Osteoblast (primary cell): ENCODE measurements around the gene BCL11A. TPM values are rescaled to one million over a fixed set of nuclear protein-coding genes. Genes with fewer than 3 reads are reported as not detected.

Source experiments
- DNase-seq: peaks from one replicate; pipeline ENCODE4 v3.0.0; 2011; ENCODE audit warnings: low spot score, mixed read lengths; ENCODE audit not compliant: insufficient read length; ENCODE audit errors: missing footprints
- H2AFZ ChIP-seq: 2 replicates; pipeline ENCODE4 v1.6.0; 2011; ENCODE audit warnings: mild to moderate bottlenecking, low read length
- H3K27ac ChIP-seq: 2 replicates; pipeline ENCODE4 v1.5.1; 2011; ENCODE audit warnings: mild to moderate bottlenecking, low read depth, low read length, moderate library complexity
- H3K27me3 ChIP-seq: 2 replicates; pipeline ENCODE4 v1.6.0; 2012; ENCODE audit warnings: mild to moderate bottlenecking, control low read depth, inconsistent platforms, low read length, moderate library complexity; ENCODE audit not compliant: insufficient read depth
- H3K36me3 ChIP-seq: 2 replicates; pipeline ENCODE4 v1.5.1; 2011; ENCODE audit warnings: mild to moderate bottlenecking, low read length, control low read depth, moderate library complexity; ENCODE audit not compliant: insufficient read depth
- H3K4me1 ChIP-seq: 2 replicates; pipeline ENCODE4 v1.5.1; 2011; ENCODE audit warnings: mild to moderate bottlenecking, low read length, control low read depth, moderate library complexity; ENCODE audit not compliant: insufficient read depth
- H3K4me2 ChIP-seq: 2 replicates; pipeline ENCODE4 v1.6.0; 2011; ENCODE audit warnings: mild to moderate bottlenecking, low read length; ENCODE audit not compliant: insufficient read depth
- H3K4me3 ChIP-seq: fragments of 200-600 bp; sonication (generic); 3 replicates; pipeline ENCODE4 v1.5.1; 2012; ENCODE audit warnings: mild to moderate bottlenecking, low read length, inconsistent platforms; ENCODE audit not compliant: insufficient read depth
- H3K79me2 ChIP-seq: 2 replicates; pipeline ENCODE4 v1.6.0; 2012; ENCODE audit warnings: mild to moderate bottlenecking, low read length, control low read depth, inconsistent platforms; ENCODE audit not compliant: insufficient read depth
- H3K9me3 ChIP-seq: 2 replicates; pipeline ENCODE4 v1.5.1; 2011; ENCODE audit warnings: low read depth, low read length, control low read depth
- H4K20me1 ChIP-seq: 2 replicates; pipeline ENCODE4 v1.6.0; 2012; ENCODE audit warnings: mild to moderate bottlenecking, low read length, control low read depth; ENCODE audit not compliant: insufficient read depth
- total RNA-seq: library from RNA; depleted of rRNA; stranded (reverse); fragments of >200 nt; gene quantifications from 2 replicates; pipeline ENCODE4 v1.2.3, GENCODE V29; 2012
- TF ChIP-seq, protein P1 (sequence below): IDR thresholded peaks from 2 replicates; pipeline ENCODE4 v1.5.1; 2011; ENCODE audit warnings: mild to moderate bottlenecking, low read depth, low read length, moderate library complexity; ENCODE audit errors: extremely low read depth

Gene BCL11A
- total RNA-seq, 1 donor, result 1.4 TPM

DNA sequence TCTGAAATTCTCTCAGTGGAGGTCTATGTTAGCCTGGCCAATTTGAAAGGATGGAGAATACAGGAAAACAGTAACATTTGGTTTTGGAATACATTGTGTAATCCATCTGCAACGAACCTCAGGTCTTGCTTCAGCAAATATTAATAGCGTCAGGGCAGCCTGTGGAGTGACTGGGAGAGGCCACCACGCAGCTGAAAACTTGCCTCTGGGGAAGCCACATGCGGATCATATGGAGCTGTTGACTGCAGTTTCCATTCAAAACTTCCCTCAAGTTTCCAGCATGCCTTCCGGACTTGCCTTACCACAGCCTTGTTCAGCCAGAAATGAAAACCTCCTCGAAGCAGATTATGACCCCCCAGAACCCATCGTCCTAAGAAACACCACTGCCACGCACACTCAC lies 25.7 kb downstream of the BCL11A start:
- TF ChIP-seq, protein P1, sequence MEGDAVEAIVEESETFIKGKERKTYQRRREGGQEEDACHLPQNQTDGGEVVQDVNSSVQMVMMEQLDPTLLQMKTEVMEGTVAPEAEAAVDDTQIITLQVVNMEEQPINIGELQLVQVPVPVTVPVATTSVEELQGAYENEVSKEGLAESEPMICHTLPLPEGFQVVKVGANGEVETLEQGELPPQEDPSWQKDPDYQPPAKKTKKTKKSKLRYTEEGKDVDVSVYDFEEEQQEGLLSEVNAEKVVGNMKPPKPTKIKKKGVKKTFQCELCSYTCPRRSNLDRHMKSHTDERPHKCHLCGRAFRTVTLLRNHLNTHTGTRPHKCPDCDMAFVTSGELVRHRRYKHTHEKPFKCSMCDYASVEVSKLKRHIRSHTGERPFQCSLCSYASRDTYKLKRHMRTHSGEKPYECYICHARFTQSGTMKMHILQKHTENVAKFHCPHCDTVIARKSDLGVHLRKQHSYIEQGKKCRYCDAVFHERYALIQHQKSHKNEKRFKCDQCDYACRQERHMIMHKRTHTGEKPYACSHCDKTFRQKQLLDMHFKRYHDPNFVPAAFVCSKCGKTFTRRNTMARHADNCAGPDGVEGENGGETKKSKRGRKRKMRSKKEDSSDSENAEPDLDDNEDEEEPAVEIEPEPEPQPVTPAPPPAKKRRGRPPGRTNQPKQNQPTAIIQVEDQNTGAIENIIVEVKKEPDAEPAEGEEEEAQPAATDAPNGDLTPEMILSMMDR, result no peak
- H3K36me3 ChIP-seq, result no peaks in the 10 kb centered on the region
- no peaks in the 10 kb centered on the region for H3K4me1 ChIP-seq
- H3K27ac ChIP-seq, result no peak overlapping the region
- H2AFZ ChIP-seq, result peak overlapping the region; percentile 68
- H3K79me2 ChIP-seq, result no peaks in the 10 kb centered on the region
- no peaks in the 10 kb centered on the region for H4K20me1 ChIP-seq
- H3K9me3 ChIP-seq, result no peaks in the 10 kb centered on the region
- H3K4me3 ChIP-seq, result no peak overlapping the region
- H3K4me2 ChIP-seq, result peak overlapping the region; percentile 28
- no peak for DNase-seq
- no peaks in the 10 kb centered on the region for H3K27me3 ChIP-seq

DNA sequence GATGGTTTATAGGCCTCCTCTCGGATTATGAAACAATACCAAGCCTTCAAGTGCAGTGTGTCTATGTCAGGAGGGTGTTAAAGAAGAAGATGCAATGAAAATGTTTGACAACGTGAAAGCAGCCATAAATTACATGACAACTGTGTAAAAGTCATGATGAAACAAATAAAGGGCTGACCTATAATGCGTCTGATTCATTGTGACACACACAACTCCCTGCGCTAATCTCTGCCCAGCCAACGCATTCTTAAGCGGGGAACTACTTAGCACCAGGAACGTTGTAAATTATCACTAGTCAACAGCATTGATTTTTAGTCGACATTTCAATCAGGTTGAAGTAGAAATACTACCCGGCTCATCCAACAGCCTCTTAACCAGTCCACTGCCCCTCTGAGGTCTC lies 26.8 kb downstream of the BCL11A start:
- Histone ChIP-seq H3K27ac (no peak overlapping the region), H2AFZ (no peak overlapping the region), H3K27me3 (no peaks in the 10 kb centered on the region), H3K4me2 (no peak overlapping the region), H3K36me3 (no peaks in the 10 kb centered on the region), H4K20me1 (no peaks in the 10 kb centered on the region), H3K79me2 (no peaks in the 10 kb centered on the region), H3K4me3 (no peak overlapping the region), H3K9me3 (no peaks in the 10 kb centered on the region), H3K4me1 (no peaks in the 10 kb centered on the region)
- TF ChIP-seq, protein P1, result no peak
- DNase-seq, result no peak

DNA sequence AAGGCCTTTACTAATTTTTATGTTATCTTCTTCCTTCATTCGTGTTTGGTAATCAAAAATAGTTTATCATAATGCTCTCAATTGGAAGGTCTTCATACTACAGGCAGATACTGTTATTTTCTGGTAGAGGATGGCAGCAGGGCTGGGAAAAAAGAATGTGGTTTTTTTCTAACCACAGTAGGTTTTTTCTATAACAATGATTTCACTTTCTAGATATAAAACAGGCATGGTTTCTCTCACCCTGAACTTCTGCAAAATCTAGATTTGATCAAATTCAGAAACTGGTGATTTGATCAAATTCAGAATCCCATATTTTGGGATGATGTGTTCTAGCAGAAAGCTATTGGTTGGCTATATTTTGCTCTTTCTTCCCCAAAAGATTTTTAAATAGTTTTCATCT lies 27.6 kb downstream of the BCL11A start:
- Histone ChIP-seq H3K9me3 (no peaks in the 10 kb centered on the region), H2AFZ (no peak overlapping the region), H3K4me3 (no peak overlapping the region), H3K79me2 (no peaks in the 10 kb centered on the region), H3K4me1 (no peaks in the 10 kb centered on the region), H3K4me2 (no peak overlapping the region), H3K36me3 (no peaks in the 10 kb centered on the region), H4K20me1 (no peaks in the 10 kb centered on the region), H3K27me3 (no peaks in the 10 kb centered on the region), H3K27ac (no peak overlapping the region)
- TF ChIP-seq, protein P1, result no peak
- no peak for DNase-seq

GRCh38 chr2:60524874-60525273 lies 28.6 kb downstream of the BCL11A start:
- H4K20me1 ChIP-seq, result no peaks in the 10 kb centered on the region
- H3K4me1 ChIP-seq, result no peaks in the 10 kb centered on the region
- H3K4me3 ChIP-seq, result no peak overlapping the region
- H3K79me2 ChIP-seq, result no peaks in the 10 kb centered on the region
- TF ChIP-seq, protein P1, result no peak
- DNase-seq, result no peak
- no peaks in the 10 kb centered on the region for H3K9me3 ChIP-seq
- no peaks in the 10 kb centered on the region for H3K27me3 ChIP-seq
- H3K27ac ChIP-seq, result no peak overlapping the region
- H3K4me2 ChIP-seq, result no peak overlapping the region
- H3K36me3 ChIP-seq, result no peaks in the 10 kb centered on the region
- no peak overlapping the region for H2AFZ ChIP-seq
